Mucosa of rectum (tissue), 2 donors: ENCODE results near the gene NTHL1.
A peak's percentile ranks its signal among the peaks of the same experiment; 100 is the strongest.

Experiments
- H3K27ac ChIP-seq, 2 donors: one replicate each; pipeline ENCODE4 v1.7.0; 2013; ENCODE audit warnings: inconsistent platforms in 2 of 2, low read depth in 2 of 2, low read length in 2 of 2
- H3K27me3 ChIP-seq, 2 donors: one replicate each; pipeline ENCODE4 v1.7.0; 2013; ENCODE audit warnings: low read length in 2 of 2; ENCODE audit not compliant: control insufficient read depth in 2 of 2, insufficient read depth in 2 of 2
- H3K36me3 ChIP-seq, 2 donors: one replicate each; pipeline ENCODE4 v1.7.0; 2013; ENCODE audit warnings: low read length in 2 of 2; ENCODE audit not compliant: control insufficient read depth in 2 of 2, insufficient read depth in 2 of 2
- H3K4me1 ChIP-seq, 2 donors: one replicate each; pipeline ENCODE4 v1.7.0; 2013; ENCODE audit warnings: low read length in 2 of 2, mild to moderate bottlenecking in 1 of 2; ENCODE audit not compliant: control insufficient read depth in 2 of 2, insufficient read depth in 2 of 2
- H3K4me3 ChIP-seq, 2 donors: one replicate each; pipeline ENCODE4 v1.7.0; 2013; ENCODE audit warnings: low read length in 2 of 2
- H3K9ac ChIP-seq, 2 donors: one replicate each; pipeline ENCODE4 v1.7.0; 2013; ENCODE audit warnings: low read length in 2 of 2, low read depth in 1 of 2, mild to moderate bottlenecking in 1 of 2
- H3K9me3 ChIP-seq, 2 donors: one replicate each; pipeline ENCODE4 v1.7.0; 2013; ENCODE audit warnings: low read length in 2 of 2; ENCODE audit not compliant: control insufficient read depth in 2 of 2
- donor health status: healthy.
- donor health status: Normal muscosa, but diverticular disease.

NTHL1 gene

GRCh38 chr16:1997494-1998359 lies 49.9 kb downstream of the NTHL1 start:
- Histone ChIP-seq H3K4me3 (no peak overlapping the region), H3K4me1 (peaks cover 0 to 7% of the 10 kb centered on the region in 2 donors), H3K9me3 (no peaks in the 10 kb centered on the region), H3K27ac (peak overlapping the region in 1 of 2 donors; percentile 67), H3K36me3 (peaks cover 44% of the 10 kb centered on the region in 2 donors), H3K27me3 (no peaks in the 10 kb centered on the region), H3K9ac (no peak overlapping the region)

- no peak overlapping the region for H3K27ac ChIP-seq
- H3K36me3 ChIP-seq: peaks cover 10 to 12% of the 10 kb centered on the region in 2 donors
These were observed 53.9 kb downstream of the NTHL1 start for GRCh38 chr16:1993731-1994131.

GRCh38 chr16:1992704-1993317 lies 54.8 kb downstream of the NTHL1 start:
- H3K27me3 ChIP-seq: peaks cover 20% of the 10 kb centered on the region in 2 donors
- H3K27ac ChIP-seq: peak overlapping the region in 1 of 2 donors; percentile 43
- no peak overlapping the region for H3K4me3 ChIP-seq

More at GRCh38 chr16:1993731-1994131, 53.9 kb downstream of the NTHL1 start:
- no peak overlapping the region for H3K9ac ChIP-seq
- H3K9me3 ChIP-seq: no peaks in the 10 kb centered on the region
- no peak overlapping the region for H3K4me3 ChIP-seq
- H3K4me1 ChIP-seq: peaks cover 22 to 26% of the 10 kb centered on the region in 2 donors
- H3K27me3 ChIP-seq: peaks cover 15 to 18% of the 10 kb centered on the region in 2 donors

GRCh38 chr16:1991948-1992703 lies 55.5 kb downstream of the NTHL1 start:
- peaks cover 20% of the 10 kb centered on the region in 2 donors for H3K27me3 ChIP-seq
- peak overlapping the region; percentile 66 to 80 for H3K27ac ChIP-seq
- peak overlapping the region; percentile 56 to 59 for H3K4me3 ChIP-seq
- peak overlapping the region; percentile 24 to 71 for H3K9ac ChIP-seq
- peaks cover under 1 to 2% of the 10 kb centered on the region in 2 donors for H3K36me3 ChIP-seq
- peaks cover 22 to 24% of the 10 kb centered on the region in 2 donors for H3K4me1 ChIP-seq
- H3K9me3 ChIP-seq: no peaks in the 10 kb centered on the region

More at GRCh38 chr16:1992704-1993317, 54.8 kb downstream of the NTHL1 start:
- Histone ChIP-seq H3K9me3 (no peaks in the 10 kb centered on the region), H3K9ac (no peak overlapping the region), H3K4me1 (peaks cover 22 to 26% of the 10 kb centered on the region in 2 donors), H3K36me3 (peaks cover 4 to 5% of the 10 kb centered on the region in 2 donors)

GRCh38 chr16:1991588-1991947 lies 56.1 kb downstream of the NTHL1 start:
- H3K4me3 ChIP-seq: peak overlapping the region; percentile 56 to 59
- H3K36me3 ChIP-seq: peaks cover 6 to 8% of the 10 kb centered on the region in 2 donors
- H3K9me3 ChIP-seq: no peaks in the 10 kb centered on the region
- peak overlapping the region; percentile 47 to 71 for H3K9ac ChIP-seq
- H3K27me3 ChIP-seq: peaks cover 20% of the 10 kb centered on the region in 2 donors
- peak overlapping the region; percentile 66 to 80 for H3K27ac ChIP-seq
- H3K4me1 ChIP-seq: peaks cover 19 to 25% of the 10 kb centered on the region in 2 donors

- Histone ChIP-seq H3K27me3 (peaks cover 20% of the 10 kb centered on the region in 2 donors), H3K4me3 (peak overlapping the region; percentile 59 to 61), H3K4me1 (peaks cover 21 to 29% of the 10 kb centered on the region in 2 donors), H3K9ac (peak overlapping the region; percentile 47 to 75), H3K27ac (peak overlapping the region; percentile 66 to 80), H3K36me3 (peaks cover 10 to 12% of the 10 kb centered on the region in 2 donors), H3K9me3 (no peaks in the 10 kb centered on the region)
These were observed 56.5 kb downstream of the NTHL1 start for GRCh38 chr16:1991135-1991551.

- H3K9me3 ChIP-seq: no peaks in the 10 kb centered on the region
- peak overlapping the region; percentile 47 to 75 for H3K9ac ChIP-seq
- peak overlapping the region; percentile 4 to 32 for H3K27ac ChIP-seq
- peak overlapping the region; percentile 45 to 61 for H3K4me3 ChIP-seq
- H3K36me3 ChIP-seq: peaks cover 14 to 16% of the 10 kb centered on the region in 2 donors
- peaks cover 27 to 35% of the 10 kb centered on the region in 2 donors for H3K4me1 ChIP-seq
- H3K27me3 ChIP-seq: peaks cover 20% of the 10 kb centered on the region in 2 donors
These were observed 57.1 kb downstream of the NTHL1 start for GRCh38 chr16:1990351-1991134.

- H3K4me3 ChIP-seq: no peak overlapping the region
- H3K27ac ChIP-seq: no peak overlapping the region
- H3K9me3 ChIP-seq: no peaks in the 10 kb centered on the region
- H3K9ac ChIP-seq: peak overlapping the region in 1 of 2 donors; percentile 75
- H3K36me3 ChIP-seq: peaks cover 14 to 16% of the 10 kb centered on the region in 2 donors
- peaks cover 33 to 40% of the 10 kb centered on the region in 2 donors for H3K4me1 ChIP-seq
- H3K27me3 ChIP-seq: peaks cover 20% of the 10 kb centered on the region in 2 donors
These were observed 57.6 kb downstream of the NTHL1 start for GRCh38 chr16:1990101-1990350.
